Chondrocyte (in vitro differentiated cells): Measurements from ENCODE around the gene TOMM20L. TPM values are rescaled to one million over a fixed set of nuclear protein-coding genes. Genes with fewer than 3 reads are reported as not detected.
A peak's percentile ranks its signal among the peaks of the same experiment; 100 is the strongest.

Experiments
- DNase-seq: peaks from one replicate; pipeline ENCODE4 v3.0.0; 2021; ENCODE audit warnings: mixed read lengths, low spot score
- H3K27ac Mint-ChIP-seq: one replicate; pipeline ENCODE4 v1.8.0; 2021; ENCODE audit warnings: mild to moderate bottlenecking, moderate library complexity, mixed read lengths; ENCODE audit not compliant: unreplicated experiment
- H3K27me3 Mint-ChIP-seq: 2 replicates; pipeline ENCODE4 v1.8.0; 2021; ENCODE audit warnings: low read depth, mixed read lengths
- H3K36me3 Mint-ChIP-seq: 2 replicates; pipeline ENCODE4 v1.8.0; 2021; ENCODE audit warnings: low read depth, mixed read lengths
- H3K4me1 Mint-ChIP-seq: 2 replicates; pipeline ENCODE4 v1.8.0; 2021; ENCODE audit warnings: low read depth, mild to moderate bottlenecking, mixed read lengths
- H3K4me3 Mint-ChIP-seq: one replicate; pipeline ENCODE4 v1.8.0; 2021; ENCODE audit warnings: mild to moderate bottlenecking, moderate library complexity, mixed read lengths; ENCODE audit not compliant: unreplicated experiment
- H3K9me3 Mint-ChIP-seq: 2 replicates; pipeline ENCODE4 v1.8.0; 2021; ENCODE audit warnings: low read depth, mixed read lengths
- CTCF ChIP-seq: fragments of 200-600 bp; sonication (generic); IDR thresholded peaks from 2 replicates; pipeline ENCODE4 v1.5.0; 2021; ENCODE audit warnings: antibody characterized with exemption, mild to moderate bottlenecking, moderate library complexity
- total RNA-seq: library from RNA; stranded (reverse); gene quantifications from 3 replicates; pipeline ENCODE4 v1.2.1, GENCODE V29; 2021

TOMM20L gene
- total RNA-seq, 1 donor from 2014 or later: not detected

DNA sequence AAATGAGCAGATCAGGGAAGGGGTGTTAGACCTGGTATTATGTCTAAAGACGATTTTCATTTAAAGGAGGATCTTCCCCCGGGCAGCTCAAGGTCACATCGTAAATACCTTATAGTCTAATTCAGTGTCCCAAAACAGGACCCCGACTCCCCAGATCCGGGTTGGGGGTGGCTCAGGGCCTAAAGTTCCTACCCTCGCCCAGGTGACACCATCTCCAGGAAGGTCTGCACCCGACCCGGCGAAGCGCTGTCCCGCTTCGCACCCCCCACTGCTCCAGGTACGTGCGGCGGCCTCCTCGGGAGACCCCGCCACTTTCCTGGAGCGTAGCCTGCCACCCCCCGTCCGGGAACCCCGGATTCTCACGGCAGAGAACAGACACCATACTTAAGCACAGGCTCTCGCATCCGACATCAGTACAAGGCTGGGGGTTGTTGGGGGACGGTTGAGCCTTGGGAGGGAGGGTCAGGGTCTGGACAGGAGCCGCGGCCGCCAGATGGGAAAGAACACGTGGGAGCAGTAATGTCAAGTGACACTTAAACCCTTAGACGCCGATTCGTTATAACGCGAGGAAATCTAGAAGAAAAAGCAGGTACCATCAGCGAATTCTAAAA, 31.0 kb downstream of the TOMM20L start:
- peaks cover 34% of the 10 kb centered on the region for H3K4me1 Mint-ChIP-seq
- no peaks in the 10 kb centered on the region for H3K9me3 Mint-ChIP-seq
- peak overlapping the region; percentile 92 for H3K27ac Mint-ChIP-seq
- H3K36me3 Mint-ChIP-seq: no peaks in the 10 kb centered on the region
- TF ChIP-seq CTCF: no peak
- no peak for DNase-seq
- peak overlapping the region; percentile 80 for H3K4me3 Mint-ChIP-seq
- H3K27me3 Mint-ChIP-seq: no peaks in the 10 kb centered on the region

- Mint-ChIP-seq H3K27ac (peak within 1 kb of the TSS; percentile 92), H3K9me3 (no peaks in the 10 kb centered on the region), H3K36me3 (no peaks in the 10 kb centered on the region), H3K4me1 (peaks cover 34% of the 10 kb centered on the region), H3K27me3 (no peaks in the 10 kb centered on the region), H3K4me3 (peak within 1 kb of the TSS; percentile 80)
- no peak for TF ChIP-seq CTCF
- peak; percentile 99 for DNase-seq
Measured at GRCh38 chr14:58427281-58428117, 31.8 kb downstream of the TOMM20L start, which contains the start of the genes KIAA0586 and TIMM9. TSS of gene KIAA0586 (plus strand) at chr14:58427719. CDS start at chr14:58428265, 546 bp downstream. TSS of gene TIMM9 (minus strand) at chr14:58427531. CDS start at chr14:58411945, 15,586 bp downstream.

GRCh38 chr14:58428118-58428683, 32.5 kb downstream of the TOMM20L start:
- DNase-seq: no peak
- H3K9me3 Mint-ChIP-seq: no peaks in the 10 kb centered on the region

GRCh38 chr14:58430156-58430555, 34.4 kb downstream of the TOMM20L start:
- H3K9me3 Mint-ChIP-seq: no peaks in the 10 kb centered on the region
- TF ChIP-seq CTCF: no peak
- H3K4me1 Mint-ChIP-seq: peaks cover 30% of the 10 kb centered on the region
- H3K27me3 Mint-ChIP-seq: no peaks in the 10 kb centered on the region
- DNase-seq: no peak
- no peak overlapping the region for H3K27ac Mint-ChIP-seq
- peaks cover 4% of the 10 kb centered on the region for H3K36me3 Mint-ChIP-seq
- H3K4me3 Mint-ChIP-seq: no peak overlapping the region

More at GRCh38 chr14:58428118-58428683, 32.5 kb downstream of the TOMM20L start:
- H3K27ac Mint-ChIP-seq: peak overlapping the region; percentile 92
- no peak for TF ChIP-seq CTCF
- peak overlapping the region; percentile 80 for H3K4me3 Mint-ChIP-seq
- H3K4me1 Mint-ChIP-seq: peaks cover 34% of the 10 kb centered on the region
- H3K36me3 Mint-ChIP-seq: no peaks in the 10 kb centered on the region
- no peaks in the 10 kb centered on the region for H3K27me3 Mint-ChIP-seq

DNA sequence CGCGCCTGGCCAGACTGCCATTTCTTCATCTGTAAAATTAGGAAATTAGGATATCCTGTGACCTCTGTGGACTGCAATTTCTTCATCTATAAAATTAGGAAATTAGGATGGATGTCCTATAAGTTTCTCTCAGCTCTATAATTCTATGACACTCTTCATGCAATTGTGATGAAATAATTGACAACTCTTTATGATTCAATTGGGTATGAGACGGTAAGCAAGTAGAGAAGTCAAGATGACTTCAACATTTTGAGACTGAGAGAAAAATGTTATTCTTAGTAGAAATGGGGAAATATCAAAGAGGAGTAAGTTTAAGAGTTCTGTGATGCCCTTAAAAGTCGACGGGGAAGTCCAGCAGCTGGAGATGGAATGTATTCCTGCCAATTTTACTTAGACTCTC, 43.7 kb downstream of the TOMM20L start:
- Mint-ChIP-seq H3K4me1 (peaks cover 4% of the 10 kb centered on the region), H3K27me3 (no peaks in the 10 kb centered on the region)

More for the DNA sequence above, 43.7 kb downstream of the TOMM20L start:
- no peak overlapping the region for H3K4me3 Mint-ChIP-seq
- H3K27ac Mint-ChIP-seq: no peak overlapping the region
- peaks cover 20% of the 10 kb centered on the region for H3K36me3 Mint-ChIP-seq
- no peak for TF ChIP-seq CTCF
- no peak for DNase-seq
- no peaks in the 10 kb centered on the region for H3K9me3 Mint-ChIP-seq
